Prostate gland (tissue), 2 donors: ENCODE data around the gene CRPPA.

Experiments
- POLR2A ChIP-seq: fragments of 450-650 bp; IDR thresholded peaks from one replicate; pipeline ENCODE4 v1.6.1; 2016; ENCODE audit warnings: antibody characterized with exemption, mild to moderate bottlenecking
- TF ChIP-seq, protein P1 (sequence below), 4 experiments: fragments of 200-600 bp in 2 of 4; fragments of 450-650 bp in 2 of 4; sonication (generic) in 2 of 4; IDR thresholded peaks; 1 replicate in 3 of 4; 2 replicates in 1 of 4; pipeline ENCODE4 v1.5.1; 2016 to 2019; ENCODE audit warnings: antibody characterized with exemption in 4 of 4, mild to moderate bottlenecking in 2 of 4, moderate library complexity in 2 of 4

DNA sequence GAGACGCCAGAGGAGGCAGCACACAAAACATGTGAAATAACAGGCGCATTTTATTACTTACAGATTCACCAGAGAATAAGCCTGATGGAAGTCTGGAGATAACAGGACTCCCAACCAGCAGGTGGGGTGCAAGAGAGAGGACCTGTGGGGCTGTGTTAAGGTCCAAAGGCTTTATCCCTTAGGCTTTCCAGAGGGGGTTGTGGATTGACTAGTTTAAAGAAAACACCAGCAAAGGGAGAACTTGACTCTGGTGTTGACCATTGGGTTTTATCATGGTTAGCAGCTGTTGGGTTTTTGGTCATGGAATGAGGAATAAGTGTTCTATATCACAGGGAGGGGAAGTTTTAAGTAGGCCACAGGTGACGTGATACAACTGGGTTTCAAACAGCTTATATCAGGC is 1.6 kb upstream of the CRPPA start:
- TF ChIP-seq, protein P1, sequence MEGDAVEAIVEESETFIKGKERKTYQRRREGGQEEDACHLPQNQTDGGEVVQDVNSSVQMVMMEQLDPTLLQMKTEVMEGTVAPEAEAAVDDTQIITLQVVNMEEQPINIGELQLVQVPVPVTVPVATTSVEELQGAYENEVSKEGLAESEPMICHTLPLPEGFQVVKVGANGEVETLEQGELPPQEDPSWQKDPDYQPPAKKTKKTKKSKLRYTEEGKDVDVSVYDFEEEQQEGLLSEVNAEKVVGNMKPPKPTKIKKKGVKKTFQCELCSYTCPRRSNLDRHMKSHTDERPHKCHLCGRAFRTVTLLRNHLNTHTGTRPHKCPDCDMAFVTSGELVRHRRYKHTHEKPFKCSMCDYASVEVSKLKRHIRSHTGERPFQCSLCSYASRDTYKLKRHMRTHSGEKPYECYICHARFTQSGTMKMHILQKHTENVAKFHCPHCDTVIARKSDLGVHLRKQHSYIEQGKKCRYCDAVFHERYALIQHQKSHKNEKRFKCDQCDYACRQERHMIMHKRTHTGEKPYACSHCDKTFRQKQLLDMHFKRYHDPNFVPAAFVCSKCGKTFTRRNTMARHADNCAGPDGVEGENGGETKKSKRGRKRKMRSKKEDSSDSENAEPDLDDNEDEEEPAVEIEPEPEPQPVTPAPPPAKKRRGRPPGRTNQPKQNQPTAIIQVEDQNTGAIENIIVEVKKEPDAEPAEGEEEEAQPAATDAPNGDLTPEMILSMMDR (IDR thresholded peaks at IDR 0.05), result no peak
- TF ChIP-seq POLR2A, result no peak
